Kidney (tissue), 14 donors: ENCODE results near the gene DESI1. TPM values are rescaled to one million over a fixed set of nuclear protein-coding genes. Genes with fewer than 3 reads are reported as not detected.

ENCODE experiments used
- DNase-seq, 5 donors: peaks; one replicate each; pipeline ENCODE4 v3.0.0-alpha.2; 2013 to 2020
- FAIRE-seq: peaks from 2 replicates; lab custom pipeline; 2012; peaks lifted over from hg19 to GRCh38; lab: Jason Lieb, UNC
- H3K27ac ChIP-seq, 2 donors: one replicate each; pipeline ENCODE4 v1.7.0; 2013; ENCODE audit warnings: low read depth in 2 of 2, low read length in 2 of 2, inconsistent platforms in 1 of 2
- H3K27me3 ChIP-seq: one replicate; pipeline ENCODE4 v1.7.1; 2013; ENCODE audit warnings: low read length, inconsistent platforms; ENCODE audit not compliant: control insufficient read depth, insufficient read depth
- H3K36me3 ChIP-seq, 3 donors: one replicate each; pipeline versions ENCODE4 v1.7.0 to v1.7.1; 2013; ENCODE audit warnings: low read length in 3 of 3, control low read depth in 1 of 3, inconsistent platforms in 1 of 3; ENCODE audit not compliant: insufficient read depth in 3 of 3, control insufficient read depth in 2 of 3
- H3K4me1 ChIP-seq, 3 donors: one replicate each; pipeline versions ENCODE4 v1.7.0 to v1.7.1; 2013; ENCODE audit warnings: low read length in 3 of 3, inconsistent platforms in 1 of 3, low read depth in 1 of 3; ENCODE audit not compliant: control insufficient read depth in 2 of 3, insufficient read depth in 2 of 3
- H3K4me3 ChIP-seq, 3 donors: one replicate each; pipeline versions ENCODE4 v1.7.0 to v1.8.1; 2013; ENCODE audit warnings: low read length in 3 of 3, control low read depth in 1 of 3, inconsistent platforms in 1 of 3
- H3K9ac ChIP-seq, 3 donors: one replicate each; pipeline versions ENCODE4 v1.7.0 to v1.7.1; 2013; ENCODE audit warnings: low read length in 3 of 3, control low read depth in 1 of 3, inconsistent platforms in 1 of 3
- H3K9me3 ChIP-seq, 3 donors: one replicate each; pipeline versions ENCODE4 v1.7.0 to v1.7.1; 2013; ENCODE audit warnings: low read length in 3 of 3, control low read depth in 1 of 3, inconsistent platforms in 1 of 3; ENCODE audit not compliant: control insufficient read depth in 2 of 3, insufficient read depth in 1 of 3
- intact Hi-C: fragments of 100-400 bp; cut with DNase I; formaldehyde crosslinking; loops from one replicate; pipeline ENCODE4 v1.11.1; 2022
- polyA plus RNA-seq: library from polyadenylated mRNA; stranded (reverse); fragments of 350-450 nt; fragmentation: Illumina TruSeq; extraction: RNeasy Lipid Tissue Mini Kit (QIAGEN cat#74804); gene quantifications from one replicate; pipeline ENCODE4 v1.2.3, GENCODE V29; 2014; ENCODE audit warnings: low read depth, low replicate concordance; ENCODE audit not compliant: insufficient read depth
- total RNA-seq: library from RNA; stranded (reverse); fragmentation: NEBNext Ultra II Directional; extraction: Animal tissue kit (Norgen Biotek cat#: 25700); gene quantifications from one replicate; pipeline ENCODE4 v1.2.1, GENCODE V29; 2021
- TF ChIP-seq, protein P1 (sequence below): IDR thresholded peaks from 3 replicates; pipeline ENCODE4 v1.5.1; 2012; ENCODE audit warnings: mild to moderate bottlenecking, moderate library complexity, borderline replicate concordance; ENCODE audit not compliant: insufficient read depth; ENCODE audit errors: extremely low read depth
- donor health status: control.
- donor health status: control.
- donor health status: control.
- donor health status: control.
- donor health status: control.
- donor health status: DM: yes; HTN: yes; CAD: no.
- donor health status: Normal renal cell carcinoma (clear cell type).

Gene DESI1
- total and polyA plus RNA-seq, 2 donors from 2014 or later, result 28.6 to 29.1 TPM

DNA sequence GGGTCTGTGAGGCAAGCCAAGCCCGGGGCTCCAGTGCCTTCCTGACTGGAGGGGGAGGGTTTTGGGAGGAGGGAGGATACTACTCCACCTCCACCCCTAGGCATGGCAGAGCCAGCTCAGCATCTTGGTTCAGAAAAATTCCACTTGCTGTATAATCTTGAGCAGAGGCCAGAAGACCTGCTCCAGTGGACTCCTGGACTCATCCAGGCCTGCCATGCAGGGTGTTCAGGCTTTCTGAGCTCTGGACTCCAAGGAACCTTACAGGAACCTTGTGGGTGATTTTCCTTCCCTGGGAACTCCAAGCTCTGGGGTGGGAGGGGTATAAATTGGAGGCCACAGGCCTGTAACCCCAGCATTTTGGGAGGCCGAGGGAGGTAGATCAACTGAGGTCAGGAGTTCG is 50.6 kb downstream of the DESI1 start:
- Histone ChIP-seq H3K9ac (no peak overlapping the region), H3K4me1 (peaks cover 0 to 12% (median 0%) of the 10 kb centered on the region in 3 donors), H3K27me3 (no peaks in the 10 kb centered on the region), H3K36me3 (peaks cover 0 to 2% (median 0%) of the 10 kb centered on the region in 3 donors), H3K9me3 (no peaks in the 10 kb centered on the region), H3K4me3 (no peak overlapping the region), H3K27ac (no peak overlapping the region)
- TF ChIP-seq, protein P1, sequence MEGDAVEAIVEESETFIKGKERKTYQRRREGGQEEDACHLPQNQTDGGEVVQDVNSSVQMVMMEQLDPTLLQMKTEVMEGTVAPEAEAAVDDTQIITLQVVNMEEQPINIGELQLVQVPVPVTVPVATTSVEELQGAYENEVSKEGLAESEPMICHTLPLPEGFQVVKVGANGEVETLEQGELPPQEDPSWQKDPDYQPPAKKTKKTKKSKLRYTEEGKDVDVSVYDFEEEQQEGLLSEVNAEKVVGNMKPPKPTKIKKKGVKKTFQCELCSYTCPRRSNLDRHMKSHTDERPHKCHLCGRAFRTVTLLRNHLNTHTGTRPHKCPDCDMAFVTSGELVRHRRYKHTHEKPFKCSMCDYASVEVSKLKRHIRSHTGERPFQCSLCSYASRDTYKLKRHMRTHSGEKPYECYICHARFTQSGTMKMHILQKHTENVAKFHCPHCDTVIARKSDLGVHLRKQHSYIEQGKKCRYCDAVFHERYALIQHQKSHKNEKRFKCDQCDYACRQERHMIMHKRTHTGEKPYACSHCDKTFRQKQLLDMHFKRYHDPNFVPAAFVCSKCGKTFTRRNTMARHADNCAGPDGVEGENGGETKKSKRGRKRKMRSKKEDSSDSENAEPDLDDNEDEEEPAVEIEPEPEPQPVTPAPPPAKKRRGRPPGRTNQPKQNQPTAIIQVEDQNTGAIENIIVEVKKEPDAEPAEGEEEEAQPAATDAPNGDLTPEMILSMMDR, result no peak
- FAIRE-seq (no peak), DNase-seq (no peak)
- intact Hi-C loops, result no loop called here

DNA sequence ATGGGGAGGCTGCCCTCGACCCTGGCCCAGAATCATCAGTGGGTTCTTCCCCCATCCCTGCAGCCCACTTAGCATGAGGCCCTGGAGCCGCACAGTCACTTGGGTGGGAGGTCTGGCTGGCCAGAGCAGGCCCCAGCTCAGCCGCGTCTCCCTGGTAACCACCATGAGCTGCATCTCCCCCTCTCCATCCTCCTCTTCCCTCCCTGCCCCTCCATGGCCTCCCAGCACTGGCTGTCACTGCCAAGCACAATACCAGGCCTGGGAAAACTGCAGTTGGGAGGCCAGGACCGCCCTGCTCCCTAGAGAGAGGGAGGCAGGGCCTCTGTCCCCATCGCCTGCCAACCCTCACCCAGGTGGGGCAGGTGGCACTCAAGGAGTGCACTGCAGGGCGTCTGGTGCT is 52.0 kb downstream of the DESI1 start:
- Histone ChIP-seq H3K27me3 (no peaks in the 10 kb centered on the region), H3K9ac (no peak overlapping the region), H3K9me3 (no peaks in the 10 kb centered on the region), H3K27ac (peak overlapping the region in 1 of 2 donors; percentile 5), H3K4me3 (no peak overlapping the region), H3K36me3 (peaks cover 0 to 2% (median 0%) of the 10 kb centered on the region in 3 donors), H3K4me1 (peaks cover 0 to 9% (median 0%) of the 10 kb centered on the region in 3 donors)
- DNase-seq (peak in 4 of 5 donors; percentile 49 to 63 (median 50)), FAIRE-seq (no peak)
- intact Hi-C loops, result no loop called here
- TF ChIP-seq, protein P1, result no peak

DNA sequence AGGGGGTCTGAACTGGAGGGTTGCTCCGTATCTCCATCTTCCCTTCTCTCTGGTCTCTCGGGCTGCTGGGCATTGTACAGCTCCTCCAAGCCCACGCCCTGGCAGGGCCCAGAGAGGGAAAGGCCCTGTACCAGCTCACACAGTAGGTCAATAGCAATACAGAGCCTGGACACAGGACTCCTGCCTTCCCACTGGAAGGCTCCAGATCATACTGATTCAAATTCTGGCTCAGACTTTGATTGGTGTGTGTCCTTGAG is 53.4 kb downstream of the DESI1 start:
- H3K9ac ChIP-seq, result peak overlapping the region in 1 of 3 donors; percentile 35
- peaks cover 0 to 16% (median 10%) of the 10 kb centered on the region in 3 donors for H3K4me1 ChIP-seq
- FAIRE-seq (no peak), DNase-seq (no peak)
- peaks cover 0 to 1% (median 0%) of the 10 kb centered on the region in 3 donors for H3K36me3 ChIP-seq
- H3K27ac ChIP-seq, result no peak overlapping the region
- TF ChIP-seq, protein P1, result no peak
- intact Hi-C loops, result no loop called here
- H3K27me3 ChIP-seq, result no peaks in the 10 kb centered on the region
- H3K4me3 ChIP-seq, result no peak overlapping the region
- H3K9me3 ChIP-seq, result no peaks in the 10 kb centered on the region
